ENCODE results near the gene ONECUT3.

The ONECUT3 gene

GRCh38 chr19:1754018-1754635 lies 821 bp downstream of the ONECUT3 start:
- TF ChIP-seq CTCF (IDR thresholded peaks at IDR 0.05; ENCODE audit: low read depth, low read length): no peak
- Histone ChIP-seq H3K4me3 (ENCODE audit: low read depth, low read length) (no peak overlapping the region), H3K4me1 (no peaks in the 10 kb centered on the region), H3K36me3 (no peaks in the 10 kb centered on the region), H3K27me3 (peaks cover 96% of the 10 kb centered on the region), H3K9me3 (no peaks in the 10 kb centered on the region)
- DNase-seq: no peak

GRCh38 chr19:1754636-1755466 lies 1.5 kb downstream of the ONECUT3 start:
- H3K9me3 ChIP-seq: no peaks in the 10 kb centered on the region
- no peaks in the 10 kb centered on the region for H3K4me1 ChIP-seq
- H3K36me3 ChIP-seq: no peaks in the 10 kb centered on the region
- TF ChIP-seq CTCF (IDR thresholded peaks at IDR 0.05; ENCODE audit: low read depth, low read length): no peak
- no peak overlapping the region for H3K4me3 ChIP-seq (ENCODE audit: low read depth, low read length)
- DNase-seq: no peak
- H3K27me3 ChIP-seq: peaks cover 96% of the 10 kb centered on the region

DNA sequence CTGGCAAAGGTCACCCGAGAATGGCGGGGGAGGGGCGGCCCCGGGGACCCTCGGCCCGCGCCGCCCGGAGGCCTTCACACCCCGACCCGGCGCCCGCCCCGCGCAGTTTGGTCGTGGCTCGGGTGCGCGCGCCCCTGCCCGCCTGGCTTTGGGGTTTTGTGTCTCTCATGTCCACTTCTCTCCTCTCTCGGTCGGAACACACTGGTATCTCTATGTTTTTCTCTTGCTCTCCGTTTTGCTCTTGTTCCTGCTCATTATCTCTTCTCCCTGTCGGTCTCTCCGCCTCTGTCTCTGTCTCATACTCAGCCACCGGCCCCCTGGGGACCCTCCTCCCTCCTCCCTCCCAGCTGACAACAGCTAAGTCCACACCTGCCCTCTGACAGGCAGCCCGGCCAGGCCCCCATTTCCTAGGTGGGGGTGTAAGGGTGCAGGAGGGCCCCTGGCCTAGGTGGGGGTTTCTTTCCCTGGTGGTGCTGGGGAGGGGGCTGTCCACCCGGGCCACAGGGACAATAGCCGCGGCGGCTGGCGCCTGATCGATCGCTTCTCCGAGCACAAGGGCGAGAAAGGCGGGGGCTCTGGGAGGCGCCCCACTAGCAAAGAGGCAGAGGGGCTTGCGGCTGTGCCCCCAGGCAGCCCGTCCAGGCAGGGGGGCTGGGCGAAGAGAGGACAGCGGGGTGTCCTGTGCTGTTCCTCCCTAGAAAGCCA lies 2.3 kb downstream of the ONECUT3 start:
- Histone ChIP-seq H3K9me3 (no peaks in the 10 kb centered on the region), H3K27me3 (peaks cover 96% of the 10 kb centered on the region), H3K36me3 (no peaks in the 10 kb centered on the region), H3K4me1 (no peaks in the 10 kb centered on the region), H3K4me3 (ENCODE audit: low read depth, low read length) (no peak overlapping the region)
- DNase-seq: no peak
- TF ChIP-seq CTCF (IDR thresholded peaks at IDR 0.05; ENCODE audit: low read depth, low read length): no peak

DNA sequence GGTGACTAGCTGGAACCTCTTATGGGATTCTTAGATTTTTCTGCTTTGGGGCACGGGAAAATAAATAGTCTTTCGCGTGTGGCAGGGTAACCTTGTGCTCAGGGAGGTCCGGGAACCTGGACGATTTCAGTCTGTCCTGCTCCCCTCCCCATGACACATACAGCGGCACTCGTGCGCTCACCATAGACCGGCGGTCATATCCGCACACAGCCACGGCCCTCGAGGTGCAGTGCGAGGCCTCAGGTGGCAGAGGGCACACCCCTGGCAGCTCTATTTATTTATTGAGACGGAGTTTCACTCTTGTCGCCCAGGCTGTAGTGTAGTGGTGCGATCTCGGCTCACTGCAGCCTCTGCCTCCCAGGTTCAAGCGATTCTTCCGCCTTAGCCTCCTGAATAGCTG lies 3.0 kb downstream of the ONECUT3 start:
- H3K9me3 ChIP-seq: no peaks in the 10 kb centered on the region
- peaks cover 96% of the 10 kb centered on the region for H3K27me3 ChIP-seq
- H3K4me3 ChIP-seq (ENCODE audit: low read depth, low read length): no peak overlapping the region
- DNase-seq: no peak
- no peaks in the 10 kb centered on the region for H3K36me3 ChIP-seq
- TF ChIP-seq CTCF (IDR thresholded peaks at IDR 0.05; ENCODE audit: low read depth, low read length): no peak
- H3K4me1 ChIP-seq: no peaks in the 10 kb centered on the region

GRCh38 chr19:1756705-1757465 lies 3.6 kb downstream of the ONECUT3 start:
- peaks cover 96% of the 10 kb centered on the region for H3K27me3 ChIP-seq
- H3K36me3 ChIP-seq: no peaks in the 10 kb centered on the region
- H3K4me1 ChIP-seq: no peaks in the 10 kb centered on the region
- H3K9me3 ChIP-seq: no peaks in the 10 kb centered on the region
- TF ChIP-seq CTCF (IDR thresholded peaks at IDR 0.05; ENCODE audit: low read depth, low read length): no peak
- DNase-seq: no peak
- no peak overlapping the region for H3K4me3 ChIP-seq (ENCODE audit: low read depth, low read length)
